GM12873 (cell line): ENCODE results near the gene PRDX2.

Source experiments
- TF ChIP-seq, protein P1 (sequence below): IDR thresholded peaks from 2 replicates; pipeline ENCODE4 v1.5.1; 2012; ENCODE audit warnings: low read depth, mild to moderate bottlenecking, moderate library complexity, low read length, control low read depth; ENCODE audit not compliant: insufficient read depth; ENCODE audit errors: missing control alignments

Gene PRDX2

DNA sequence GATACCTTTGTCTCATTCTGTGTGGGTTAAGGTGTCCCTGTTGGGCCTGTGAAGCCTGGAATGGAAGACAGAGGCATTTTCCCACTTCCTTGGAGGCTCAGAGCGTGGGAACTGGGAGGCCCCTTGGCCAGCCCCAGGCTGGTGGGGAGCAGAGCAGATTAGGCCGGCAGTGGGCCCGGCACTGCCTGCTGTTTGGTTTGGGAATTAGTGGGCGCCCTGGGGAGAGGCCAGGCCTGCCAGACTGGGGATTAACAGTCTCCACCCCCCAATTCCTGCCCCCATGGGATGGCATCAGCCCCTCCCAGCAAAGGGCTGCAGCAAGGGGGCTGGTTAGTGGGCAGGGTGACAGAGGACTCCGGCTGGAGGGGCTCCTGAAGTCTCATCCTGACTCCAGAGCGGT is 53.1 kb downstream of the PRDX2 start:
- TF ChIP-seq, protein P1, sequence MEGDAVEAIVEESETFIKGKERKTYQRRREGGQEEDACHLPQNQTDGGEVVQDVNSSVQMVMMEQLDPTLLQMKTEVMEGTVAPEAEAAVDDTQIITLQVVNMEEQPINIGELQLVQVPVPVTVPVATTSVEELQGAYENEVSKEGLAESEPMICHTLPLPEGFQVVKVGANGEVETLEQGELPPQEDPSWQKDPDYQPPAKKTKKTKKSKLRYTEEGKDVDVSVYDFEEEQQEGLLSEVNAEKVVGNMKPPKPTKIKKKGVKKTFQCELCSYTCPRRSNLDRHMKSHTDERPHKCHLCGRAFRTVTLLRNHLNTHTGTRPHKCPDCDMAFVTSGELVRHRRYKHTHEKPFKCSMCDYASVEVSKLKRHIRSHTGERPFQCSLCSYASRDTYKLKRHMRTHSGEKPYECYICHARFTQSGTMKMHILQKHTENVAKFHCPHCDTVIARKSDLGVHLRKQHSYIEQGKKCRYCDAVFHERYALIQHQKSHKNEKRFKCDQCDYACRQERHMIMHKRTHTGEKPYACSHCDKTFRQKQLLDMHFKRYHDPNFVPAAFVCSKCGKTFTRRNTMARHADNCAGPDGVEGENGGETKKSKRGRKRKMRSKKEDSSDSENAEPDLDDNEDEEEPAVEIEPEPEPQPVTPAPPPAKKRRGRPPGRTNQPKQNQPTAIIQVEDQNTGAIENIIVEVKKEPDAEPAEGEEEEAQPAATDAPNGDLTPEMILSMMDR = no peak
